Karpas-422 (cell line): ENCODE data around the gene SEL1L3. TPM values are rescaled to one million over a fixed set of nuclear protein-coding genes. Genes with fewer than 3 reads are reported as not detected.
A peak's percentile ranks its signal among the peaks of the same experiment; 100 is the strongest.

Experiments
- DNase-seq: peaks from one replicate; pipeline ENCODE4 v3.0.0-alpha.2; 2015
- H2AFZ ChIP-seq: fragments of 200-600 bp; sonication (generic); 2 replicates; pipeline ENCODE4 v1.6.1; 2014; ENCODE audit warnings: antibody characterized with exemption, low read length, mixed read lengths
- H3K27ac ChIP-seq: fragments of 200-600 bp; sonication (generic); 2 replicates; pipeline ENCODE4 v1.5.1; 2014; ENCODE audit warnings: mild to moderate bottlenecking, low read length, moderate library complexity
- H3K27me3 ChIP-seq: fragments of 200-600 bp; sonication (generic); 2 replicates; pipeline ENCODE4 v1.6.1; 2014; ENCODE audit warnings: low read length, mixed read lengths
- H3K36me3 ChIP-seq: fragments of 200-600 bp; sonication (generic); 2 replicates; pipeline ENCODE4 v1.6.1; 2014; ENCODE audit warnings: low read length, mixed read lengths; ENCODE audit not compliant: insufficient read depth
- H3K4me1 ChIP-seq: fragments of 200-600 bp; sonication (generic); 2 replicates; pipeline ENCODE4 v1.6.1; 2014; ENCODE audit warnings: mild to moderate bottlenecking, low read length, mixed read lengths
- H3K4me2 ChIP-seq: fragments of 200-600 bp; sonication (generic); 2 replicates; pipeline ENCODE4 v1.6.1; 2014; ENCODE audit warnings: low read length, low read depth, mild to moderate bottlenecking; ENCODE audit not compliant: poor library complexity, severe bottlenecking
- H3K4me3 ChIP-seq: fragments of 200-600 bp; sonication (generic); 2 replicates; pipeline ENCODE4 v1.5.1; 2014; ENCODE audit warnings: mild to moderate bottlenecking, antibody characterized with exemption, low read length, mixed read lengths
- H3K79me2 ChIP-seq: fragments of 200-600 bp; sonication (generic); 2 replicates; pipeline ENCODE4 v1.6.1; 2014; ENCODE audit warnings: mild to moderate bottlenecking, low read length, mixed read lengths
- H3K9ac ChIP-seq: fragments of 200-600 bp; sonication (generic); 2 replicates; pipeline ENCODE4 v1.6.0; 2014; ENCODE audit warnings: low read length
- H3K9me2 ChIP-seq: fragments of 200-600 bp; sonication (generic), shearing (Covaris generic); replicated peaks from 2 replicates; pipeline ENCODE4 v1.6.0; 2014; ENCODE audit warnings: mild to moderate bottlenecking, low read length, moderate library complexity; ENCODE audit not compliant: insufficient read depth
- H3K9me3 ChIP-seq: fragments of 300-700, 200-600 bp; sonication (generic); 2 replicates; pipeline ENCODE4 v1.6.1; 2014; ENCODE audit warnings: low read length, mixed read lengths
- H4K20me1 ChIP-seq: fragments of 200-600 bp; sonication (generic); 2 replicates; pipeline ENCODE4 v1.6.1; 2014; ENCODE audit warnings: mild to moderate bottlenecking, antibody characterized with exemption, low read length, low read depth; ENCODE audit not compliant: insufficient read depth
- total RNA-seq: library from RNA; depleted of rRNA; stranded (reverse); fragments of >200 nt; shearing (Covaris generic); gene quantifications from 2 replicates; pipeline ENCODE4 v1.2.3, GENCODE V29; 2014; ENCODE audit warnings: low replicate concordance

SEL1L3 gene
- total RNA-seq, 1 experiment from 2014 or later = 271 TPM

- Histone ChIP-seq H3K4me2 (peak overlapping the region; percentile 13), H3K36me3 (peaks cover 30% of the 10 kb centered on the region), H3K9me2 (no peaks in the 10 kb centered on the region), H3K27ac (peak overlapping the region; percentile 57), H3K27me3 (no peaks in the 10 kb centered on the region), H4K20me1 (peaks cover 10% of the 10 kb centered on the region; the same call in 1 of the 2 replicates), H3K4me1 (peaks cover 94% of the 10 kb centered on the region), H3K4me3 (no peak overlapping the region), H3K9me3 (no peaks in the 10 kb centered on the region), H3K9ac (peak overlapping the region; percentile 22; the same call in 1 of the 2 replicates), H3K79me2 (peaks cover 100% of the 10 kb centered on the region), H2AFZ (no peak overlapping the region)
- DNase-seq = no peak
Measured at GRCh38 chr4:25856756-25857155, 6.0 kb downstream of the SEL1L3 start.

- no peak overlapping the region for H3K4me3 ChIP-seq
- H3K27me3 ChIP-seq = no peaks in the 10 kb centered on the region
- H3K9ac ChIP-seq = no peak overlapping the region
- H3K79me2 ChIP-seq = peaks cover 100% of the 10 kb centered on the region
- no peaks in the 10 kb centered on the region for H3K9me3 ChIP-seq
- peaks cover 63% of the 10 kb centered on the region for H3K4me1 ChIP-seq
- no peak overlapping the region for H3K4me2 ChIP-seq
- H4K20me1 ChIP-seq = peaks cover 3% of the 10 kb centered on the region; the same call in 1 of the 2 replicates
- no peak overlapping the region for H2AFZ ChIP-seq
- DNase-seq = no peak
- peaks cover 24% of the 10 kb centered on the region for H3K36me3 ChIP-seq
- H3K27ac ChIP-seq = peak overlapping the region; percentile 47
- H3K9me2 ChIP-seq = no peaks in the 10 kb centered on the region
Measured at GRCh38 chr4:25852103-25852502, 10.7 kb downstream of the SEL1L3 start.

- peaks cover 65% of the 10 kb centered on the region for H3K4me1 ChIP-seq
- peaks cover 99% of the 10 kb centered on the region for H3K79me2 ChIP-seq
- no peak overlapping the region for H3K27ac ChIP-seq
- no peak overlapping the region for H3K4me2 ChIP-seq
- no peaks in the 10 kb centered on the region for H3K27me3 ChIP-seq
- H3K9me2 ChIP-seq = no peaks in the 10 kb centered on the region
- no peak overlapping the region for H3K9ac ChIP-seq
- H3K9me3 ChIP-seq = no peaks in the 10 kb centered on the region
- H2AFZ ChIP-seq = no peak overlapping the region
- peaks cover 59% of the 10 kb centered on the region for H3K36me3 ChIP-seq
- H3K4me3 ChIP-seq = no peak overlapping the region
- peaks cover 8% of the 10 kb centered on the region; the same call in 1 of the 2 replicates for H4K20me1 ChIP-seq
- DNase-seq = no peak
Measured at GRCh38 chr4:25847329-25847728, 15.5 kb downstream of the SEL1L3 start.

GRCh38 chr4:25845841-25846653 lies 16.7 kb downstream of the SEL1L3 start:
- Histone ChIP-seq H3K27me3 (no peaks in the 10 kb centered on the region), H4K20me1 (peaks cover 8% of the 10 kb centered on the region; the same call in 1 of the 2 replicates), H3K79me2 (peaks cover 99% of the 10 kb centered on the region), H3K4me3 (no peak overlapping the region), H3K27ac (peak overlapping the region; percentile 97), H3K36me3 (peaks cover 57% of the 10 kb centered on the region), H3K9me3 (no peaks in the 10 kb centered on the region), H2AFZ (no peak overlapping the region), H3K9me2 (no peaks in the 10 kb centered on the region), H3K9ac (no peak overlapping the region; the same call in 1 of the 2 replicates), H3K4me2 (peak overlapping the region; percentile 6), H3K4me1 (peaks cover 72% of the 10 kb centered on the region)
- DNase-seq = no peak

GRCh38 chr4:25844961-25845712 lies 17.7 kb downstream of the SEL1L3 start:
- H3K27me3 ChIP-seq = no peaks in the 10 kb centered on the region
- H3K4me1 ChIP-seq = peaks cover 80% of the 10 kb centered on the region
- no peak for DNase-seq
- H3K27ac ChIP-seq = peak overlapping the region; percentile 97
- H3K79me2 ChIP-seq = peaks cover 99% of the 10 kb centered on the region
- peaks cover 8% of the 10 kb centered on the region; the same call in 1 of the 2 replicates for H4K20me1 ChIP-seq
- H3K9ac ChIP-seq = no peak overlapping the region; the same call in 1 of the 2 replicates
- H2AFZ ChIP-seq = no peak overlapping the region
- H3K4me3 ChIP-seq = no peak overlapping the region
- H3K9me3 ChIP-seq = no peaks in the 10 kb centered on the region
- H3K9me2 ChIP-seq = no peaks in the 10 kb centered on the region
- peak overlapping the region; percentile 6 for H3K4me2 ChIP-seq
- peaks cover 58% of the 10 kb centered on the region for H3K36me3 ChIP-seq

- Histone ChIP-seq H3K36me3 (peaks cover 53% of the 10 kb centered on the region), H3K27ac (peak overlapping the region; percentile 97), H3K9ac (peak overlapping the region; percentile 33; the same call in 1 of the 2 replicates)
Measured at GRCh38 chr4:25843340-25844097, 19.3 kb downstream of the SEL1L3 start.

GRCh38 chr4:25842229-25842845 lies 20.5 kb downstream of the SEL1L3 start:
- Histone ChIP-seq H3K27me3 (no peaks in the 10 kb centered on the region), H3K4me3 (no peak overlapping the region), H3K36me3 (peaks cover 59% of the 10 kb centered on the region), H3K4me2 (peak overlapping the region; percentile 46), H3K9me2 (no peaks in the 10 kb centered on the region), H3K9me3 (no peaks in the 10 kb centered on the region), H3K9ac (peak overlapping the region; percentile 33; the same call in 1 of the 2 replicates), H3K27ac (peak overlapping the region; percentile 97), H3K4me1 (peaks cover 96% of the 10 kb centered on the region), H4K20me1 (peaks cover 5% of the 10 kb centered on the region; the same call in 1 of the 2 replicates), H3K79me2 (peaks cover 99% of the 10 kb centered on the region), H2AFZ (no peak overlapping the region)
- peak; percentile 87 for DNase-seq

More at GRCh38 chr4:25843340-25844097, 19.3 kb downstream of the SEL1L3 start:
- no peak for DNase-seq
- H3K9me3 ChIP-seq = no peaks in the 10 kb centered on the region
- H3K79me2 ChIP-seq = peaks cover 99% of the 10 kb centered on the region
- H3K4me2 ChIP-seq = peak overlapping the region; percentile 46
- peaks cover 5% of the 10 kb centered on the region; the same call in 1 of the 2 replicates for H4K20me1 ChIP-seq
- H3K9me2 ChIP-seq = no peaks in the 10 kb centered on the region
- no peak overlapping the region for H2AFZ ChIP-seq
- no peak overlapping the region for H3K4me3 ChIP-seq
- no peaks in the 10 kb centered on the region for H3K27me3 ChIP-seq
- H3K4me1 ChIP-seq = peaks cover 94% of the 10 kb centered on the region
